GM12891 (cell line): ENCODE results near the gene SSU72.

ENCODE experiments used
- POLR2A ChIP-seq: IDR thresholded peaks from 2 replicates; pipeline ENCODE4 v1.6.1; 2011; ENCODE audit warnings: low read depth, low read length, control low read depth
- POLR2AphosphoS5 ChIP-seq: IDR thresholded peaks from 2 replicates; pipeline ENCODE4 v1.6.1; 2011; ENCODE audit warnings: low read depth, low read length, control low read depth
- POU2F2 ChIP-seq: IDR thresholded peaks from 2 replicates; pipeline ENCODE4 v1.6.1; 2011; ENCODE audit warnings: low read depth, mild to moderate bottlenecking, control low read depth, low read length, moderate library complexity
- SPI1 ChIP-seq: IDR thresholded peaks from 2 replicates; pipeline ENCODE4 v1.6.1; 2011; ENCODE audit warnings: low read depth, low read length, control low read depth
- TAF1 ChIP-seq: IDR thresholded peaks from 2 replicates; pipeline ENCODE4 v1.6.1; 2011; ENCODE audit warnings: low read depth, low read length, control low read depth

DNA sequence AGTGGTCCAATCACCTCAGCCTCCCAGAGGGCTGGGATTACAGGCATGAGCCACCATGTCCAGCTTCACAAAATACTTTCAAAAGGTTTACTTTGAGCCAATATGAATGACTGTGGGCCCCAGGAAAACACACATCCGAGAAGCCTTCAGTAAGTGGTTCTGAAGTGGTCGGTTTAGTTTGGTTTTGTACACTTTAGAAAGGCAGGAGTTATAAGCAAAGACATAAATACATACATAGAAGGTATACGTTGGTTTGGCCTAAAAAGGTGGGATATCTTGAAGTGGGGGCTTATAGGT lies 37.4 kb upstream of the SSU72 start:
- no peak for TF ChIP-seq POLR2A
- TF ChIP-seq POLR2AphosphoS5 = no peak
- no peak for TF ChIP-seq TAF1
- no peak for TF ChIP-seq POU2F2
- no peak for TF ChIP-seq SPI1
